GM12891 (cell line): ENCODE measurements around the gene PRKCA.

Source experiments
- PAX5 ChIP-seq: IDR thresholded peaks from 2 replicates; pipeline ENCODE4 v1.6.1; 2011; ENCODE audit warnings: low read length, moderate library complexity, mild to moderate bottlenecking; ENCODE audit not compliant: insufficient read depth, severe bottlenecking
- POLR2A ChIP-seq: IDR thresholded peaks from 2 replicates; pipeline ENCODE4 v1.6.1; 2011; ENCODE audit warnings: low read depth, low read length, control low read depth
- SPI1 ChIP-seq: IDR thresholded peaks from 2 replicates; pipeline ENCODE4 v1.6.1; 2011; ENCODE audit warnings: low read depth, low read length, control low read depth

GRCh38 chr17:66319226-66319625, 16.8 kb downstream of the PRKCA start:
- no peak for TF ChIP-seq SPI1
- TF ChIP-seq POLR2A = no peak
- no peak for TF ChIP-seq PAX5
